Measurements from ENCODE around the gene FASN. TPM values are rescaled to one million over a fixed set of nuclear protein-coding genes. Genes with fewer than 3 reads are reported as not detected.
"Not testable (repeated sequence)": the region's sequence is repeated elsewhere in the genome, so short reads cannot be mapped to it uniquely, and the experiment has no call there.

The FASN gene
- total RNA-seq (10 to 100 TPM; 28.3 to 32.3 TPM), polyA plus RNA-seq (1 to 10 TPM in 1 of 3 donors, under 1 TPM in 2; 0.33 to 2.4 (median 0.80) TPM), total RNA-seq (74.6 to 481 (median 110) reads per million in 6 experiments)

DNA sequence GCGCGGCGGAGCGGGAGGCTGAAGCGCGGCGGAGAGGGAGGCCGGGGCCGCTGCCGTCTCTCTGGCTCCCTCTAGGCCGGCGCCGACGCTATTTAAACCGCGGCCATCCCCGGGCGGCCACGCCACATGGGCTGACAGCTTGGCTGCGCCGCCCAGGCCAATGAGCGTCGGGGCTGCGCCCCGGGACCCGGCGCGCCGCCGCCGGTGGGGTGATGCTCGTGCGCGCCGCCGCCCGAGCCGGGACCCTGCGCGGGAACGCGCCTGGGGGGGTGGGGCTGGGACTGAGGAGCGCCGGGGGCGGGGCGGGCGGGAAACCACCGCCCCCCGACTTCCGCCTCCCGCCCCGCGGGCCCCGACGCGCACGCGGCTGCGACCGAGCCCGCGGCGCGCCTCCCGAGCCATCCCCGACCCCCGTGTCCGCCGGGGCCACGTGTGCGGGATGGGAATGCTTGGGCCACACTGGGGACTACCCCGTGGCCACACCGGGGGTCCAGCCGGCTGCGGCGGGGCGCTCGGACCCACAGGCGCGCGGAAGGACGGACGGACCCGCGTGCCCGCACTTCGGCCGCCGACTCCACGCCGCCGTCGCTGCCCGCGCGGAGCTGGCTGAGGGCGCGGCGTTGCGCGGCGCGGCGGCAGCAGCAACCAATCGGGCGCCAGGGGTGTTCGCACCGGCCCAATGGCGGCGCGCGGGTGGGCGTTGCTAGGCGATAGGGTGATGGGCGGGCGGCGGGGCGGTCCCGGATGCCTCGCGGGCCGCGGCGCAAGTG lies at the start of gene FASN:
FASN (minus strand) TSS at position 68 of the 770 bp plus-strand sequence. CDS start 1,791 bp downstream, outside the sequence.
- peak within 1 kb of the TSS; percentile 22 to 82 (median 64) for H3K4me3 Mint-ChIP-seq
- DNase-seq (peak; percentile 84 to 93 (median 90)), ATAC-seq (peak; percentile 82 to 84)
- no peaks in the 10 kb centered on the region for H3K27me3 Mint-ChIP-seq
- POLR2A ChIA-PET = interaction anchor here (0.6 to 7.5 kb wide), 19 partner anchors 9 to 387 kb away, joined by 3 to 73 read pairs (median 4); partner anchors contain the start of genes CENPX, CSNK1D, DCXR and DUS1L
- H3K9me3 Mint-ChIP-seq = no peaks in the 10 kb centered on the region
- peaks cover 2 to 26% (median 12%) of the 10 kb centered on the region in 4 donors for H3K4me1 Mint-ChIP-seq
- H3K27ac Mint-ChIP-seq = peak within 1 kb of the TSS in 5 of 10 donors; percentile 52 to 87 (median 71)
- peaks cover 0 to 7% (median 2%) of the 10 kb centered on the region in 3 donors for H3K36me3 Mint-ChIP-seq

- Mint-ChIP-seq H3K4me3 (no peak overlapping the region), H3K36me3 (peaks cover 0 to 7% (median 5%) of the 10 kb centered on the region in 3 donors), H3K4me1 (peaks cover 0 to 6% (median 2%) of the 10 kb centered on the region in 4 donors), H3K9me3 (no peaks in the 10 kb centered on the region), H3K27me3 (no peaks in the 10 kb centered on the region), H3K27ac (peak overlapping the region in 4 of 10 donors; percentile 6 to 84 (median 60))
- POLR2A ChIA-PET = interaction anchor here (1.6 kb wide), 1 partner anchor 20 kb away, joined by 5 read pairs; no protein-coding TSS in a partner anchor
- ATAC-seq (no peak), DNase-seq (peak in 1 of 10 donors; percentile 10)
Measured at GRCh38 chr17:82146663-82147654, 48.9 kb upstream of the FASN start.

DNA sequence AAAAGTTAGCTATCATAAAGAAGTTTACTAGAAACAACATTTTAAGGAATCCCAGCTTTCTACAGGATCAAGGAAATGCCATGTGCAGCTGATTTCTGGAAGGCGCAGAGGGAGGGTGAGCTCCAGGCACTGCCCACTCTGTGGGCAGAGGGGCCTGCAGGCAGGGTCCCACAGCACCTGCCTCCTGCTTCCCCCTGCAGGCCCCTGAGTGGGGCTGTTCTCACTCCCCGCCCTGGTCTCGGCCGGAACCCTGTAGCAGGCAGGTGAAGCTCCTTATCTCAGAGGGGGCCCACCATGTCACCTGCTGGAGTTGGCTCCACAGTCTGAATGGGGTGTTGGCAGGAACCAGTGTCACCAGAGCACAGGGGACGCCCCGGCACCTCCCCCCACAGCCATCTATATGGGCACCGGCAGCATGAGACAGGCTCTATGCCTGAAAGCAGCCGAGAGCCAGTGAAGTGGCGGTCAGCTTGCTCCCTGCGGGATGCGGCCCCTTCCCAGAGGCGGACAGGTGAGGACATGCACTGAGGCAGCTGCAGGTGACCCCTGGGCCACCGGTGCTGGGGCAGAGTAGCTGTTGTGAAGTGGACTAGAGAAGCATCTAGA lies 47.6 kb upstream of the FASN start:
- H3K27ac Mint-ChIP-seq = no peak overlapping the region
- peaks cover 0 to 7% (median 5%) of the 10 kb centered on the region in 3 donors for H3K36me3 Mint-ChIP-seq
- no peaks in the 10 kb centered on the region for H3K9me3 Mint-ChIP-seq
- peaks cover 0 to 6% (median 3%) of the 10 kb centered on the region in 4 donors for H3K4me1 Mint-ChIP-seq
- ATAC-seq = no peak
- POLR2A ChIA-PET = interaction anchor here (0.6 to 1.6 kb wide), 3 partner anchors 19 to 222 kb away, joined by 3 to 5 read pairs (median 3); no protein-coding TSS in a partner anchor
- no peaks in the 10 kb centered on the region for H3K27me3 Mint-ChIP-seq
- H3K4me3 Mint-ChIP-seq = no peak overlapping the region
- DNase-seq = peak in 1 of 10 donors; percentile 40

GRCh38 chr17:82143333-82143732 lies 45.3 kb upstream of the FASN start:
- Mint-ChIP-seq H3K9me3 (no peaks in the 10 kb centered on the region), H3K27me3 (no peaks in the 10 kb centered on the region), H3K27ac (peak overlapping the region in 2 of 10 donors; percentile 66 to 75), H3K4me1 (peaks cover 0 to 6% (median 3%) of the 10 kb centered on the region in 4 donors), H3K4me3 (no peak overlapping the region), H3K36me3 (peaks cover 0 to 5% (median 5%) of the 10 kb centered on the region in 3 donors)
- POLR2A ChIA-PET = no interaction called here
- DNase-seq = no peak
- no peak for ATAC-seq

DNA sequence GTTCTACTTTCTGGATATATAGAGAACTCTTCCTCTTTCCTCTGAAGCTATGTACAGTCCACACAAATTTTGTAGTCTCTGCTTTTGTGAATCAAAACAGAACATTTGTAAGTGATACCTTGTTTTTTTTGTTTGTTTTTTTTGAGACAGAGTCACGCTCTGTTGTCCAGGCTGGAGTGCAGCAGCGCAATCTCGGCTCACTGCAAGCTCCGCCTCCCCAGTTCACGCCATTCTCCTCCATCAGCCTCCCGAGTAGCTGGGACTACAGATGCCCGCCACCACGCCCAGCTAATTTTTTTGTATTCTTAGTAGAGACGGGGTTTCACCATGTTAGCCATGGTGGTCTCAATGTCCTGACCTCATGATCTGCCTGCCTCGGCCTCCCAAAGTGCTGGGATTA lies 41.9 kb upstream of the FASN start:
- not testable (repeated sequence) for H3K4me1 Mint-ChIP-seq

DNA sequence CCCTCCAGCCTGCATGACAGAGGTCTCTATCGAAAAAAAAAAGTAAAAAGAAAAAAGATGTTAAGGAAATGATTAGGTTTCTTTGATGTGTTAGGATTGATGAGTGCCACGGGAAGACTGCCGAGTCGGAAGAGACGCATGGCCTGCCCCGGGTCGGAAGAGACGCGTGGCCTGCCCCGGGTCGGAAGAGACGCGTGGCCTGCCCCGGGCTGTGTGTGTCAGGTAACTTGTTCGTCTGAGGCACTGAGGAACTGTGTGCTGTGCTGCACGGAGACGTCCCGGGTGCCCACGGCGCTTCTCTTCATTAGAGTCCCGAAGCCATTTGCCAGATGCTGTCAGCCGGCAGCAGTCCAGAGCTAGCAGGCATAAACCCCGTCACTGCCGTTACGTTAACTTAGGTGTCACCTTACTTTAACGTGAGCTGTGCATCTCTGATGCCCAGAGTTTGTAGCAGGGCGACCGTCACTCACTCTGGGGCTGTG lies 40.5 kb upstream of the FASN start:
- Mint-ChIP-seq H3K27me3 (no peaks in the 10 kb centered on the region), H3K36me3 (peaks cover 0 to 2% (median 0%) of the 10 kb centered on the region in 3 donors), H3K27ac (peak overlapping the region in 3 of 10 donors; percentile 29 to 56 (median 56)), H3K9me3 (no peaks in the 10 kb centered on the region), H3K4me1 (peaks cover 0 to 5% (median 2%) of the 10 kb centered on the region in 4 donors), H3K4me3 (no peak overlapping the region)
- no peak for ATAC-seq
- POLR2A ChIA-PET = interaction anchor here (0.7 to 1.0 kb wide), 2 partner anchors 11 to 54 kb away, joined by 3 to 4 read pairs; no protein-coding TSS in a partner anchor
- DNase-seq = no peak

More for the DNA sequence above, 41.9 kb upstream of the FASN start:
- DNase-seq, H3K4me3 Mint-ChIP-seq, ATAC-seq, H3K9me3 Mint-ChIP-seq, H3K27me3 Mint-ChIP-seq, H3K36me3 Mint-ChIP-seq, POLR2A ChIA-PET: not testable (repeated sequence)
- H3K27ac Mint-ChIP-seq = peak overlapping the region in 4 of 10 donors; percentile 3 to 87 (median 68)

- H3K9me3 Mint-ChIP-seq = no peaks in the 10 kb centered on the region
- POLR2A ChIA-PET = no interaction called here
- DNase-seq (no peak), ATAC-seq (no peak)
- H3K27me3 Mint-ChIP-seq = no peaks in the 10 kb centered on the region
- H3K4me3 Mint-ChIP-seq = no peak overlapping the region
- peak overlapping the region in 3 of 10 donors; percentile 66 to 83 (median 81) for H3K27ac Mint-ChIP-seq
- H3K36me3 Mint-ChIP-seq = peaks cover 0 to 2% (median 0%) of the 10 kb centered on the region in 3 donors
- H3K4me1 Mint-ChIP-seq = peaks cover 0 to 7% (median 4%) of the 10 kb centered on the region in 4 donors
Measured at GRCh38 chr17:82134101-82134500, 36.1 kb upstream of the FASN start.

DNA sequence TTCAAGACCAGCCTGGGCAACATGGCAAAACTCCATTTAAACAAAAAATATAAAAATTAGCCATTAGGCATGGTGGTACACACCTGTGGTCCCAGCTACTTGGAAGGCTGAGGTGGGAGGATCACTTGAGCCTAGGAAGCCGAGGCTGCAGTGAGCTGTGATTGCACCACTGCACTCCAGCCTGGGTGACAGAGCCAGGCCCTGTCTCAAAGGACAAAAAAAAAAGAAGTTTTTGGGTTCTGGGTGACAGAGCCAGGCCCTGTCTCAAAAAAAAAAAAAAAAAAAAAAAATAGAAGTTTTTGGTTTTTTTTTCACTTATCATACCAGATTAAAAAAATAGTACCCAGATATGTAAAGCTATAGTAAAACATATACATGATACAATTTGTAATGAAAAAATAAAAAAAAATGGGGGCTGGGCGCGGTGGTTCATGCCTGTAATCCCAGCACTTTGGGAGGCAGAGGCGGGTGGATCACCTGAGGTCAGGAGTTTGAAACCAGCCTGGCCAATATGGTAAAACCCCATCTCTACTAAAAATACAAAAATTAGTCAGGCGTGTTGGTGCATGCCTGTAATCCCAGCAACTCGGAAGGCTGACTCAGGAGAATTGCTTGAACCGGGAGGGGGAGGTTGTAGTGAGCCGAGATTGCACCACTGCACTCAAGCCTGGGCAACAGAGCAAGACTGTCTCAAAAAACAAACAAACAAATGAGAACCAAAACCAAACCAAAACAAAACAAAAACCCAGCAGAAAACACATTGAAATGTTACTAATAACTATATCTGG lies 35.3 kb upstream of the FASN start:
- not testable (repeated sequence) for DNase-seq, ATAC-seq, H3K4me3 Mint-ChIP-seq, H3K27me3 Mint-ChIP-seq, H3K9me3 Mint-ChIP-seq, H3K36me3 Mint-ChIP-seq
- POLR2A ChIA-PET = interaction anchor here (0.7 kb wide), 2 partner anchors 9 to 32 kb away, joined by 8 to 10 read pairs; no protein-coding TSS in a partner anchor
- Mint-ChIP-seq H3K27ac (peak overlapping the region in 3 of 10 donors; percentile 66 to 83 (median 81)), H3K4me1 (peaks cover 2 to 13% (median 5%) of the 10 kb centered on the region in 4 donors)

DNA sequence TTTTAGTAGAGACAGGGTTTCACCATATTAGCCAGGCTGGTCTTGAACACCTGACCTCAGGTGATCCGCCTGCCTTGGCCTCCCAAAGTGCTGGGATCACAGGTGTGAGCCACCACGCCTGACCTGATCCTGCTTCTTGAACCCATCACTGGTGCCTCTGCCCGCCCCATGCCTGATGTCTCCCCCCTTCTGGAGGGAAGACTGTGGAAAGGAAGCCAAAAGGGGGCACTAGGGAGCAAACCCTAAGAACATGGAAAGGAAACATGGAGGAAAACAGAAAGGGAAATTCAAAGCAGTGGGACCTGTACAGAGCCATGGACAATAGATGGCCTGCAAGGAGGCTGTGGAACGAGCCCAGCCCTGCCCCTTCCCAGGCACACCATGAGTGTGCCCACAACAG lies 31.1 kb upstream of the FASN start:
- H3K27me3 Mint-ChIP-seq = no peaks in the 10 kb centered on the region
- H3K4me1 Mint-ChIP-seq = peaks cover 14 to 51% (median 42%) of the 10 kb centered on the region in 4 donors
- POLR2A ChIA-PET = interaction anchor here (1.4 kb wide), 1 partner anchor 10 kb away, joined by 4 read pairs; no protein-coding TSS in a partner anchor
- ATAC-seq = no peak
- H3K4me3 Mint-ChIP-seq = no peak overlapping the region
- H3K9me3 Mint-ChIP-seq = no peaks in the 10 kb centered on the region
- H3K36me3 Mint-ChIP-seq = peaks cover 0 to 2% (median 0%) of the 10 kb centered on the region in 3 donors
- DNase-seq = no peak
- H3K27ac Mint-ChIP-seq = peak overlapping the region; percentile 61 to 100 (median 100)

- Mint-ChIP-seq H3K4me1 (peaks cover 17 to 57% (median 50%) of the 10 kb centered on the region in 4 donors), H3K27me3 (no peaks in the 10 kb centered on the region), H3K27ac (peak overlapping the region; percentile 91 to 100 (median 100)), H3K4me3 (peak overlapping the region in 6 of 10 donors; percentile 76 to 90 (median 81)), H3K9me3 (no peaks in the 10 kb centered on the region), H3K36me3 (peaks cover 0 to 2% (median 0%) of the 10 kb centered on the region in 3 donors)
- peak in 3 of 10 donors; percentile 17 to 40 (median 19) for DNase-seq
- POLR2A ChIA-PET = interaction anchor here (1.0 to 5.6 kb wide), 12 partner anchors 9 to 321 kb away, joined by 3 to 73 read pairs (median 9); partner anchors contain the start of genes CD7, CENPX, DCXR and FASN
- ATAC-seq = no peak
Measured at GRCh38 chr17:82128287-82128686, 30.3 kb upstream of the FASN start.
